CD14-positive monocyte (primary cell): ENCODE results near the gene PNRC1. TPM values are rescaled to one million over a fixed set of nuclear protein-coding genes. Genes with fewer than 3 reads are reported as not detected.

Source experiments
- DNase-seq, 3 donors: peaks; one replicate each; pipeline ENCODE4 v3.0.0-alpha.2; 2011 to 2022
- H2AFZ ChIP-seq: 2 replicates; pipeline ENCODE4 v1.6.0; 2012; ENCODE audit warnings: mild to moderate bottlenecking, low read depth, low read length, inconsistent platforms; ENCODE audit not compliant: insufficient read depth, poor library complexity, severe bottlenecking
- H3K27ac ChIP-seq, 2 donors: 1 replicate in 1 of 2; 2 replicates in 1 of 2; pipeline ENCODE4 v1.5.1; 2012 to 2013; ENCODE audit warnings: low read length in 2 of 2, control low read depth in 1 of 2, inconsistent platforms in 1 of 2, low read depth in 1 of 2, mild to moderate bottlenecking in 1 of 2
- H3K27me3 ChIP-seq, 2 donors: one replicate each; pipeline versions ENCODE4 v1.6.0 to v1.6.1; 2011 to 2013; ENCODE audit warnings: low read length in 2 of 2; ENCODE audit not compliant: control insufficient read depth in 2 of 2, insufficient read depth in 2 of 2
- H3K36me3 ChIP-seq, 2 donors: replicated peaks in 1 of 2; 1 replicate in 1 of 2; 2 replicates in 1 of 2; pipeline versions ENCODE4 v1.5.1 to v1.6.1; 2012 to 2013; ENCODE audit warnings: low read length in 2 of 2, control low read depth in 1 of 2, inconsistent platforms in 1 of 2, mild to moderate bottlenecking in 1 of 2; ENCODE audit not compliant: insufficient read depth in 2 of 2, control insufficient read depth in 1 of 2
- H3K4me1 ChIP-seq, 2 donors: 1 replicate in 1 of 2; 2 replicates in 1 of 2; pipeline versions ENCODE4 v1.5.1 to v1.6.1; 2012 to 2013; ENCODE audit warnings: low read length in 2 of 2, control low read depth in 1 of 2, inconsistent platforms in 1 of 2, mild to moderate bottlenecking in 1 of 2, moderate library complexity in 1 of 2; ENCODE audit not compliant: insufficient read depth in 2 of 2, control insufficient read depth in 1 of 2
- H3K4me2 ChIP-seq: replicated peaks from 2 replicates; pipeline ENCODE3; 2012; ENCODE audit warnings: low read length, moderate library complexity, mild to moderate bottlenecking; ENCODE audit not compliant: poor library complexity, severe bottlenecking; ENCODE audit errors: extremely low read depth
- H3K4me3 ChIP-seq, 3 experiments: fragments of 200-600 bp in 1 of 3; sonication (generic) in 1 of 3; replicated peaks in 1 of 3; 1 replicate in 2 of 3; 2 replicates in 1 of 3; pipeline ENCODE4 v1.5.1; 2011 to 2013; ENCODE audit warnings: low read length in 3 of 3, mild to moderate bottlenecking in 3 of 3, control low read depth in 2 of 3, low read depth in 2 of 3, inconsistent platforms in 1 of 3, moderate library complexity in 1 of 3
- H3K79me2 ChIP-seq: 2 replicates; pipeline ENCODE4 v1.6.0; 2012; ENCODE audit warnings: mild to moderate bottlenecking, control low read depth, inconsistent platforms, low read length, moderate library complexity; ENCODE audit not compliant: insufficient read depth
- H3K9ac ChIP-seq: 2 replicates; pipeline ENCODE4 v1.6.0; 2017; ENCODE audit warnings: low read length, mild to moderate bottlenecking; ENCODE audit not compliant: insufficient read depth, poor library complexity, severe bottlenecking
- H3K9me3 ChIP-seq, 2 donors: replicated peaks in 1 of 2; 1 replicate in 1 of 2; 2 replicates in 1 of 2; pipeline versions ENCODE4 v1.5.1 to v1.6.1; 2012 to 2013; ENCODE audit warnings: low read length in 2 of 2, control low read depth in 1 of 2; ENCODE audit not compliant: control insufficient read depth in 1 of 2, insufficient read depth in 1 of 2
- H4K20me1 ChIP-seq: 2 replicates; pipeline ENCODE4 v1.6.0; 2012; ENCODE audit warnings: mild to moderate bottlenecking, low read length, control low read depth, moderate library complexity; ENCODE audit not compliant: insufficient read depth
- H3K27ac Mint-ChIP-seq, 7 donors: one replicate each; pipeline ENCODE4 v1.8.0; 2020; ENCODE audit warnings: mild to moderate bottlenecking in 7 of 7, mixed read lengths in 7 of 7, moderate library complexity in 6 of 7, inconsistent platforms in 2 of 7
- H3K27me3 Mint-ChIP-seq, 3 donors: one replicate each; pipeline ENCODE4 v1.8.0; 2021 to 2022; ENCODE audit warnings: low read depth in 3 of 3, mild to moderate bottlenecking in 3 of 3, mixed read lengths in 3 of 3, moderate library complexity in 3 of 3, inconsistent platforms in 1 of 3
- H3K36me3 Mint-ChIP-seq, 2 donors: one replicate each; pipeline ENCODE4 v1.8.0; 2020; ENCODE audit warnings: mixed read lengths in 2 of 2, inconsistent platforms in 1 of 2, mild to moderate bottlenecking in 1 of 2
- H3K4me1 Mint-ChIP-seq: one replicate; pipeline ENCODE4 v1.8.0; 2020; ENCODE audit warnings: mild to moderate bottlenecking, mixed read lengths
- H3K4me3 Mint-ChIP-seq, 2 donors: one replicate each; pipeline ENCODE4 v1.8.0; 2020; ENCODE audit warnings: mild to moderate bottlenecking in 2 of 2, mixed read lengths in 2 of 2, moderate library complexity in 1 of 2
- H3K9me3 Mint-ChIP-seq, 7 donors: one replicate each; pipeline ENCODE4 v1.8.0; 2020 to 2022; ENCODE audit warnings: mixed read lengths in 7 of 7, mild to moderate bottlenecking in 6 of 7, moderate library complexity in 6 of 7, inconsistent platforms in 2 of 7
- WGBS: methylation state at CpG from one replicate; pipeline ENCODE4 v1.1.5; 2013; ENCODE audit warnings: missing lambda C conversion rate; ENCODE audit not compliant: insufficient coverage; 5-methylcytosine and 5-hydroxymethylcytosine counted together
- intact Hi-C, 2 donors: fragments of 100-400 bp; cut with micrococcal nuclease; formaldehyde crosslinking; loops; one replicate each; pipeline versions ENCODE4 v1.15.0 to v1.15.1; 2023
- polyA plus RNA-seq, 3 donors: library from polyadenylated mRNA; depleted of rRNA in 1 of 3; unstranded in 2 of 3; stranded (reverse) in 1 of 3; fragments of 300-500 nt in 2 of 3; fragments of >200 nt in 1 of 3; fragmentation: Illumina TruSeq in 2 of 3; gene quantifications; 1 replicate in 2 of 3; 2 replicates in 1 of 3; pipeline ENCODE4 v1.2.3, GENCODE V29; 2012 to 2021
- TF ChIP-seq, protein P1 (sequence below): fragments of 200-600 bp; IDR thresholded peaks from one replicate; pipeline ENCODE4 v1.8.0; 2022; ENCODE audit warnings: antibody characterized with exemption, mild to moderate bottlenecking

The PNRC1 gene
- polyA plus RNA-seq, 3 donors: 102 to 398 (median 348) TPM

DNA sequence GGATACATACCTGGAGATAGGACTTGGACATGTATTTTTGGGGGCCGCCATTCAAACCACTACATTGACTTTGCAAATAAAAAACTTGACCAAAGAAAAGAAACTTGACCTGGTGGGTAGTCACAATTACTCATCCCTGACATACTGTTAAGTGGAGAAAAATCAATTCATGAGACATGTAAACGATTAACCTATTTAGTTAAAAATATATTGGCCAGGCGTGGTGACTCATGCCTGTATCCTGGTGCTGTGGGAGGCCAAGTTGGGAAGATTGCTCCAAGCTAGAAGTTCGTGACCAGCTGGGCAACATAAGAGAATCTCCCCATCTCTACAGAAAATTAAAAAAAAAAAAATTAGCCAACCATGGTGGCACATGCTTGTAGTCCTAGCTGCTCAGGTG is 39.8 kb downstream of the PNRC1 start:
- H3K27ac ChIP-seq: no peak overlapping the region
- H3K27me3 ChIP-seq: peaks cover 3 to 17% of the 10 kb centered on the region in 2 donors
- no peaks in the 10 kb centered on the region for H4K20me1 ChIP-seq
- no peak for DNase-seq
- H3K36me3 ChIP-seq: no peaks in the 10 kb centered on the region
- Mint-ChIP-seq H3K4me1 (peaks cover 8% of the 10 kb centered on the region), H3K27me3 (peaks cover 8 to 19% (median 9%) of the 10 kb centered on the region in 3 donors), H3K4me3 (no peak overlapping the region), H3K27ac (no peak overlapping the region), H3K9me3 (peaks cover 0 to 7% (median 3%) of the 10 kb centered on the region in 7 donors), H3K36me3 (no peaks in the 10 kb centered on the region)
- H3K9ac ChIP-seq: no peak overlapping the region
- intact Hi-C loops: no loop called here
- no peak overlapping the region for H3K4me3 ChIP-seq
- no peak overlapping the region for H3K4me2 ChIP-seq
- WGBS: no CpG with 5 or more reads among the region's 4 CpGs
- no peak overlapping the region for H2AFZ ChIP-seq
- no peaks in the 10 kb centered on the region for H3K79me2 ChIP-seq
- H3K9me3 ChIP-seq: no peaks in the 10 kb centered on the region
- TF ChIP-seq, protein P1, sequence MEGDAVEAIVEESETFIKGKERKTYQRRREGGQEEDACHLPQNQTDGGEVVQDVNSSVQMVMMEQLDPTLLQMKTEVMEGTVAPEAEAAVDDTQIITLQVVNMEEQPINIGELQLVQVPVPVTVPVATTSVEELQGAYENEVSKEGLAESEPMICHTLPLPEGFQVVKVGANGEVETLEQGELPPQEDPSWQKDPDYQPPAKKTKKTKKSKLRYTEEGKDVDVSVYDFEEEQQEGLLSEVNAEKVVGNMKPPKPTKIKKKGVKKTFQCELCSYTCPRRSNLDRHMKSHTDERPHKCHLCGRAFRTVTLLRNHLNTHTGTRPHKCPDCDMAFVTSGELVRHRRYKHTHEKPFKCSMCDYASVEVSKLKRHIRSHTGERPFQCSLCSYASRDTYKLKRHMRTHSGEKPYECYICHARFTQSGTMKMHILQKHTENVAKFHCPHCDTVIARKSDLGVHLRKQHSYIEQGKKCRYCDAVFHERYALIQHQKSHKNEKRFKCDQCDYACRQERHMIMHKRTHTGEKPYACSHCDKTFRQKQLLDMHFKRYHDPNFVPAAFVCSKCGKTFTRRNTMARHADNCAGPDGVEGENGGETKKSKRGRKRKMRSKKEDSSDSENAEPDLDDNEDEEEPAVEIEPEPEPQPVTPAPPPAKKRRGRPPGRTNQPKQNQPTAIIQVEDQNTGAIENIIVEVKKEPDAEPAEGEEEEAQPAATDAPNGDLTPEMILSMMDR: no peak
- peaks cover 8 to 12% of the 10 kb centered on the region in 2 donors for H3K4me1 ChIP-seq

DNA sequence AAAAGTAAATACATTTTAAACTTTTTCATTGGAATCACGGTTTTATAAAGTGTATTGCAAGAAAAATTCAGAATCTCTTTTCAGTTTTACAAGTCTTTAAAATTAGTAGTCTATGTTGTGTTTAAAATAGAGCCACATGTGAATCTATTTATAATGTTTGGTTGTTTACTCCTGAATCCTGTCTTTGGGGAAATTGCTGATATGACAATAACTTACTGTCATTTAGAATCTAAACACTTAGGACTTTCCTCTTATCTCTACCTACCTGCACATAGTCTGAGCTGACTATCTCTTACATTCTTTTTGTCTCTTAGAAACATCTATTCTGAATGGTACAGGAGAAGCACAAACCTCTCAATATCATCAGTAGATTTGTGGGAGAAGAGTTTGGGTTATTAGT is 41.4 kb downstream of the PNRC1 start:
- Mint-ChIP-seq H3K27me3 (peaks cover 8 to 13% (median 8%) of the 10 kb centered on the region in 3 donors), H3K9me3 (peaks cover 0 to 20% (median 4%) of the 10 kb centered on the region in 7 donors), H3K4me3 (no peak overlapping the region), H3K36me3 (no peaks in the 10 kb centered on the region), H3K27ac (no peak overlapping the region), H3K4me1 (peaks cover 6% of the 10 kb centered on the region)
- peaks cover 1 to 14% of the 10 kb centered on the region in 2 donors for H3K27me3 ChIP-seq
- peaks cover 0 to 9% of the 10 kb centered on the region in 2 donors for H3K9me3 ChIP-seq
- TF ChIP-seq, protein P1: no peak
- H3K27ac ChIP-seq: no peak overlapping the region
- H3K79me2 ChIP-seq: no peaks in the 10 kb centered on the region
- no CpG with 5 or more reads among the region's 1 CpG for WGBS
- intact Hi-C loops: no loop called here
- H3K4me3 ChIP-seq: no peak overlapping the region
- H3K9ac ChIP-seq: no peak overlapping the region
- peaks cover 6 to 9% of the 10 kb centered on the region in 2 donors for H3K4me1 ChIP-seq
- H4K20me1 ChIP-seq: no peaks in the 10 kb centered on the region
- DNase-seq: no peak
- no peaks in the 10 kb centered on the region for H3K36me3 ChIP-seq
- no peak overlapping the region for H2AFZ ChIP-seq
- H3K4me2 ChIP-seq: no peak overlapping the region
